H9 (cell line): ENCODE data around the gene EZH2. TPM values are rescaled to one million over a fixed set of nuclear protein-coding genes. Genes with fewer than 3 reads are reported as not detected.

ENCODE experiments used
- DNase-seq: peaks from one replicate; pipeline ENCODE4 v3.0.0-alpha.2; 2017
- H2AFZ ChIP-seq: one replicate; pipeline ENCODE4 v1.6.1; 2013; ENCODE audit warnings: mild to moderate bottlenecking, low read length, control low read depth, moderate library complexity
- H2AK5ac ChIP-seq: 2 replicates; pipeline ENCODE4 v1.6.1; 2013; ENCODE audit warnings: low read length, control low read depth, mixed read lengths; ENCODE audit not compliant: insufficient read length
- H2BK120ac ChIP-seq: one replicate; pipeline ENCODE4 v1.6.1; 2013; ENCODE audit warnings: low read depth, mild to moderate bottlenecking, low read length, control low read depth, inconsistent platforms; ENCODE audit not compliant: poor library complexity, severe bottlenecking
- H2BK12ac ChIP-seq: 2 replicates; pipeline ENCODE4 v1.6.1; 2013; ENCODE audit warnings: low read length, control low read depth, mixed read lengths, low read depth; ENCODE audit not compliant: insufficient read length
- H2BK15ac ChIP-seq: 2 replicates; pipeline ENCODE4 v1.6.1; 2013; ENCODE audit warnings: low read depth, low read length, control low read depth
- H2BK20ac ChIP-seq: one replicate; pipeline ENCODE4 v1.6.1; 2013; ENCODE audit warnings: low read depth, mild to moderate bottlenecking, low read length, control low read depth, inconsistent platforms; ENCODE audit not compliant: poor library complexity, severe bottlenecking
- H2BK5ac ChIP-seq: 2 replicates; pipeline ENCODE4 v1.6.1; 2013; ENCODE audit warnings: low read length, control low read depth, mixed read lengths; ENCODE audit not compliant: insufficient read length
- H3K14ac ChIP-seq: 2 replicates; pipeline ENCODE4 v1.6.1; 2013; ENCODE audit warnings: low read length, control low read depth; ENCODE audit not compliant: insufficient read depth
- H3K18ac ChIP-seq: 2 replicates; pipeline ENCODE4 v1.6.1; 2013; ENCODE audit warnings: low read depth, mild to moderate bottlenecking, mixed read lengths, low read length, control low read depth; ENCODE audit not compliant: insufficient read length
- H3K23ac ChIP-seq: 2 replicates; pipeline ENCODE4 v1.6.1; 2013; ENCODE audit warnings: low read length, control low read depth, mixed read lengths, low read depth; ENCODE audit not compliant: insufficient read length
- H3K23me2 ChIP-seq: 2 replicates; pipeline ENCODE4 v1.6.1; 2013; ENCODE audit warnings: low read depth, mild to moderate bottlenecking, mixed read lengths, low read length, control low read depth; ENCODE audit not compliant: insufficient read length, poor library complexity, severe bottlenecking
- H3K27ac ChIP-seq: 2 replicates; pipeline ENCODE4 v1.5.1; 2013; ENCODE audit warnings: low read length, control low read depth, mixed read lengths, low read depth; ENCODE audit not compliant: insufficient read length
- H3K27me3 ChIP-seq: 2 replicates; pipeline ENCODE4 v1.6.1; 2013; ENCODE audit warnings: low read length, control low read depth, inconsistent platforms; ENCODE audit not compliant: insufficient read depth
- H3K4ac ChIP-seq: 2 replicates; pipeline ENCODE4 v1.6.1; 2013; ENCODE audit warnings: low read depth, mild to moderate bottlenecking, control low read depth, inconsistent platforms, low read length, moderate library complexity
- H3K4me1 ChIP-seq: 2 replicates; pipeline ENCODE4 v1.6.1; 2013; ENCODE audit warnings: low read length, control low read depth, inconsistent platforms; ENCODE audit not compliant: insufficient read depth
- H3K4me2 ChIP-seq: 2 replicates; pipeline ENCODE4 v1.6.1; 2013; ENCODE audit warnings: low read length, control low read depth, mixed read lengths; ENCODE audit not compliant: insufficient read length, insufficient read depth
- H3K56ac ChIP-seq: 2 replicates; pipeline ENCODE4 v1.6.1; 2013; ENCODE audit warnings: low read depth, mild to moderate bottlenecking, mixed read lengths, low read length, control low read depth; ENCODE audit not compliant: insufficient read length
- H3K79me1 ChIP-seq: 2 replicates; pipeline ENCODE4 v1.6.1; 2013; ENCODE audit warnings: low read depth, mild to moderate bottlenecking, moderate library complexity, low read length, control low read depth, inconsistent platforms; ENCODE audit not compliant: insufficient read depth, poor library complexity, severe bottlenecking
- H3K79me2 ChIP-seq: 2 replicates; pipeline ENCODE4 v1.6.1; 2013; ENCODE audit warnings: low read length, control low read depth, inconsistent platforms; ENCODE audit not compliant: insufficient read depth
- H3K9ac ChIP-seq: 2 replicates; pipeline ENCODE4 v1.6.1; 2013; ENCODE audit warnings: low read length, control low read depth, mixed read lengths; ENCODE audit not compliant: insufficient read length; ENCODE audit errors: extremely low read depth
- H3K9me3 ChIP-seq: one replicate; pipeline ENCODE4 v1.6.1; 2013; ENCODE audit warnings: low read depth, low read length, inconsistent platforms; ENCODE audit not compliant: control insufficient read depth
- H3T11ph ChIP-seq: one replicate; pipeline ENCODE4 v1.6.1; 2013; ENCODE audit warnings: mild to moderate bottlenecking, low read length, control low read depth, inconsistent platforms
- H4K20me1 ChIP-seq: one replicate; pipeline ENCODE4 v1.6.1; 2013; ENCODE audit not compliant: control insufficient read depth, insufficient read length, insufficient read depth
- H4K5ac ChIP-seq: 2 replicates; pipeline ENCODE4 v1.6.1; 2013; ENCODE audit warnings: low read depth, mild to moderate bottlenecking, mixed read lengths, low read length, control low read depth; ENCODE audit not compliant: insufficient read length
- H4K8ac ChIP-seq: replicated peaks from 2 replicates; pipeline ENCODE4 v1.6.1; 2013; ENCODE audit warnings: low read length, control low read depth, mixed read lengths, low read depth; ENCODE audit not compliant: insufficient read length
- H4K91ac ChIP-seq: 2 replicates; pipeline ENCODE4 v1.6.1; 2013; ENCODE audit warnings: low read depth, mild to moderate bottlenecking, moderate library complexity, mixed read lengths, low read length, control low read depth; ENCODE audit not compliant: insufficient read length
- H3K27ac Mint-ChIP-seq, 3 experiments: 2 replicates in 2 of 3; 3 replicates in 1 of 3; pipeline ENCODE4 v1.8.0; 2020 to 2021; ENCODE audit warnings: mixed read lengths in 3 of 3, mild to moderate bottlenecking in 1 of 3, moderate library complexity in 1 of 3
- H3K27me3 Mint-ChIP-seq: 2 replicates; pipeline ENCODE4 v1.8.0; 2021; ENCODE audit warnings: low read depth, mild to moderate bottlenecking, moderate library complexity, mixed read lengths
- H3K36me3 Mint-ChIP-seq, 3 experiments: 2 replicates in 2 of 3; 3 replicates in 1 of 3; pipeline ENCODE4 v1.8.0; 2020 to 2021; ENCODE audit warnings: low read depth in 3 of 3, mixed read lengths in 3 of 3; ENCODE audit not compliant: insufficient read depth in 1 of 3
- H3K4me1 Mint-ChIP-seq, 2 experiments: 2 replicates each; pipeline ENCODE4 v1.8.0; 2020; ENCODE audit warnings: mixed read lengths in 2 of 2
- H3K4me3 Mint-ChIP-seq, 2 experiments: 2 replicates in 1 of 2; 3 replicates in 1 of 2; pipeline ENCODE4 v1.8.0; 2020 to 2021; ENCODE audit warnings: mild to moderate bottlenecking in 2 of 2, mixed read lengths in 2 of 2, moderate library complexity in 1 of 2
- H3K9me3 Mint-ChIP-seq, 2 experiments: 2 replicates in 1 of 2; 3 replicates in 1 of 2; pipeline ENCODE4 v1.8.0; 2020; ENCODE audit warnings: mild to moderate bottlenecking in 2 of 2, mixed read lengths in 2 of 2, moderate library complexity in 1 of 2
- CTCF ChIP-seq: fragments of 200-600 bp; sonication (generic); conservative IDR thresholded peaks from 3 replicates; pipeline ENCODE4 v1.8.0; 2021; ENCODE audit warnings: antibody characterized with exemption, mild to moderate bottlenecking
- WGBS: extraction: QIAGEN DNeasy Blood & Tissue Kit; methylation state at CpG from one replicate; pipeline ENCODE4 v1.1.7; 2013; ENCODE audit warnings: missing lambda C conversion rate, low lambda C conversion rate, mixed read lengths; ENCODE audit not compliant: insufficient read length; ENCODE audit errors: extremely low coverage; 5-methylcytosine and 5-hydroxymethylcytosine counted together
- total RNA-seq: library from RNA; stranded (reverse); gene quantifications from 2 replicates; pipeline ENCODE4 v1.2.1, GENCODE V29; 2021

EZH2 gene
- total RNA-seq, 1 experiment from 2014 or later, result 41.3 TPM

GRCh38 chr7:148815612-148816011 lies 68.5 kb downstream of the EZH2 start:
- no CpG with 5 or more reads among the region's 3 CpGs for WGBS
- H4K8ac ChIP-seq, result no peak overlapping the region
- no peaks in the 10 kb centered on the region for H3K27me3 Mint-ChIP-seq

More at GRCh38 chr7:148815612-148816011, 68.5 kb downstream of the EZH2 start:
- Histone ChIP-seq H3K27ac (no peak overlapping the region), H2BK20ac (no peak overlapping the region), H3K4me2 (no peak overlapping the region), H3K18ac (no peak overlapping the region), H4K91ac (no peak overlapping the region), H4K5ac (no peak overlapping the region), H2BK15ac (no peak overlapping the region), H3K9ac (no peak overlapping the region), H3K4me1 (no peaks in the 10 kb centered on the region), H3K79me1 (no peaks in the 10 kb centered on the region), H3K4ac (no peak overlapping the region), H3K56ac (no peak overlapping the region), H3T11ph (no peak overlapping the region), H3K79me2 (no peaks in the 10 kb centered on the region), H3K9me3 (no peaks in the 10 kb centered on the region), H4K20me1 (no peaks in the 10 kb centered on the region), H2AFZ (no peak overlapping the region), H2BK5ac (no peak overlapping the region), H2AK5ac (no peak overlapping the region), H3K23me2 (no peaks in the 10 kb centered on the region), H3K27me3 (no peaks in the 10 kb centered on the region), H2BK120ac (no peak overlapping the region), H2BK12ac (no peak overlapping the region), H3K14ac (no peak overlapping the region), H3K23ac (no peak overlapping the region)
- H3K4me1 Mint-ChIP-seq, result peaks cover 6 to 7% of the 10 kb centered on the region in 2 experiments; a peak in 2 of 4 replicates
- DNase-seq, result no peak
- H3K36me3 Mint-ChIP-seq, result peaks cover 30 to 82% (median 81%) of the 10 kb centered on the region in 3 experiments; a peak in 6 of 7 replicates
- H3K9me3 Mint-ChIP-seq, result no peaks in the 10 kb centered on the region
- H3K4me3 Mint-ChIP-seq, result no peak overlapping the region
- no peak for TF ChIP-seq CTCF
- H3K27ac Mint-ChIP-seq, result peak overlapping the region in 1 of 3 experiments; percentile 62; a peak in 2 of 7 replicates
